ENCODE data around the gene SGK2. TPM values are rescaled to one million over a fixed set of nuclear protein-coding genes. Genes with fewer than 3 reads are reported as not detected.

SGK2 gene
- total RNA-seq, 5 donors from 2014 or later (not counting 1 experiment from before 2014, with no cell fraction given), result 0.73 to 2.0 (median 1.4) TPM

- Mint-ChIP-seq H3K36me3 (no peaks in the 10 kb centered on the region), H3K9me3 (no peaks in the 10 kb centered on the region), H3K27ac (no peak overlapping the region), H3K4me3 (no peak overlapping the region), H3K27me3 (no peaks in the 10 kb centered on the region), H3K4me1 (no peaks in the 10 kb centered on the region)
- Histone ChIP-seq H3K9me3 (no peaks in the 10 kb centered on the region), H3K4me1 (ENCODE audit: control insufficient read depth in 1 of 2, extremely low read depth in 1 of 2, insufficient read depth in 2 of 2, low read length in 2 of 2) (no peaks in the 10 kb centered on the region), H3K27ac (ENCODE audit: low read length) (no peak overlapping the region), H3K36me3 (ENCODE audit: control insufficient read depth in 2 of 2, extremely low read depth in 1 of 2, insufficient read depth in 1 of 2, low read length in 1 of 2) (no peaks in the 10 kb centered on the region), H3K4me3 (ENCODE audit: control insufficient read depth in 1 of 2, extremely low read depth in 1 of 2, low read length in 1 of 2) (no peak overlapping the region), H3K27me3 (replicated peaks in 1 of 2; ENCODE audit: control insufficient read depth in 2 of 2, extremely low read depth in 1 of 2, insufficient read depth in 2 of 2, low read length in 1 of 2) (peaks cover 0 to 7% of the 10 kb centered on the region in 2 experiments)
- 100% methylated on average over 1 of the region's 9 CpGs for WGBS (ENCODE audit: insufficient coverage)
- CTCF ChIA-PET, result no interaction called here
- POLR2A ChIA-PET, result no interaction called here
- DNase-seq (no peak), ATAC-seq (replicated peaks in 1 of 4) (no peak)
Measured at GRCh38 chr20:43567477-43567876, 8.7 kb downstream of the SGK2 start.

- Mint-ChIP-seq H3K9me3 (no peaks in the 10 kb centered on the region), H3K27me3 (no peaks in the 10 kb centered on the region), H3K4me3 (no peak overlapping the region), H3K36me3 (no peaks in the 10 kb centered on the region), H3K4me1 (no peaks in the 10 kb centered on the region), H3K27ac (no peak overlapping the region)
- H3K4me1 ChIP-seq (ENCODE audit: control insufficient read depth in 1 of 2, extremely low read depth in 1 of 2, insufficient read depth in 2 of 2, low read length in 2 of 2), result no peaks in the 10 kb centered on the region
- no peak overlapping the region for H3K27ac ChIP-seq (ENCODE audit: low read length)
- H3K36me3 ChIP-seq (ENCODE audit: control insufficient read depth in 2 of 2, extremely low read depth in 1 of 2, insufficient read depth in 1 of 2, low read length in 1 of 2), result no peaks in the 10 kb centered on the region
- peaks cover 0 to 7% of the 10 kb centered on the region in 2 experiments for H3K27me3 ChIP-seq (replicated peaks in 1 of 2; ENCODE audit: control insufficient read depth in 2 of 2, extremely low read depth in 1 of 2, insufficient read depth in 2 of 2, low read length in 1 of 2)
- ChIA-PET CTCF (no interaction called here), POLR2A (no interaction called here)
- H3K4me3 ChIP-seq (ENCODE audit: control insufficient read depth in 1 of 2, extremely low read depth in 1 of 2, low read length in 1 of 2), result no peak overlapping the region
- no peak for ATAC-seq (replicated peaks in 1 of 4)
- 90% methylated on average over 2 of the region's 4 CpGs for WGBS (ENCODE audit: insufficient coverage)
- H3K9me3 ChIP-seq, result no peaks in the 10 kb centered on the region
- no peak for DNase-seq
Measured at GRCh38 chr20:43568706-43569105, 9.9 kb downstream of the SGK2 start.

DNA sequence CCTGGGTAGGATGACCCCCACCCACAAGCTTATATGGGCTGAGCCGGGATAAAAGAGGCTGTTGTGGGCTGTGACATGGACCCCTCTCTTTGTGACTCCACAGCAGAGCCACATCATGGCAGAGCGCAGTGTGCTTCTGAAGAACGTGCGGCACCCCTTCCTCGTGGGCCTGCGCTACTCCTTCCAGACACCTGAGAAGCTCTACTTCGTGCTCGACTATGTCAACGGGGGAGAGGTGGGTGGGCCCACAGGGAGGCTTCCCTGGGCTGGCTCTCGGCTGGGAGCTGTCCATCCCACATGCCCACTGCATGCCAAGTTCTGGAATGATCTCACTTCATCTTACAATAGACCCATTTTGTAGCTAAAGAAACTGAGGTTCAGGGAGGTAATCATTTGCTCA is 10.5 kb downstream of the SGK2 start:
- no peak for DNase-seq
- Histone ChIP-seq H3K4me3 (ENCODE audit: control insufficient read depth in 1 of 2, extremely low read depth in 1 of 2, low read length in 1 of 2) (no peak overlapping the region), H3K27ac (ENCODE audit: low read length) (no peak overlapping the region), H3K4me1 (ENCODE audit: control insufficient read depth in 1 of 2, extremely low read depth in 1 of 2, insufficient read depth in 2 of 2, low read length in 2 of 2) (no peaks in the 10 kb centered on the region), H3K9me3 (no peaks in the 10 kb centered on the region), H3K27me3 (replicated peaks in 1 of 2; ENCODE audit: control insufficient read depth in 2 of 2, extremely low read depth in 1 of 2, insufficient read depth in 2 of 2, low read length in 1 of 2) (peaks cover 0 to 7% of the 10 kb centered on the region in 2 experiments), H3K36me3 (ENCODE audit: control insufficient read depth in 2 of 2, extremely low read depth in 1 of 2, insufficient read depth in 1 of 2, low read length in 1 of 2) (no peaks in the 10 kb centered on the region)
- no peak overlapping the region for H3K4me3 Mint-ChIP-seq
- WGBS (ENCODE audit: insufficient coverage), result no CpG with 5 or more reads among the region's 10 CpGs
- H3K27me3 Mint-ChIP-seq, result no peaks in the 10 kb centered on the region
- CTCF ChIA-PET, result no interaction called here
- H3K4me1 Mint-ChIP-seq, result no peaks in the 10 kb centered on the region
- no peak overlapping the region for H3K27ac Mint-ChIP-seq
- no peak for ATAC-seq (replicated peaks in 1 of 4)
- POLR2A ChIA-PET, result no interaction called here
- H3K9me3 Mint-ChIP-seq, result no peaks in the 10 kb centered on the region
- H3K36me3 Mint-ChIP-seq, result no peaks in the 10 kb centered on the region

GRCh38 chr20:43570496-43570895 is 11.7 kb downstream of the SGK2 start:
- no peak for DNase-seq
- H3K4me1 ChIP-seq (ENCODE audit: control insufficient read depth in 1 of 2, extremely low read depth in 1 of 2, insufficient read depth in 2 of 2, low read length in 2 of 2), result no peaks in the 10 kb centered on the region
- no peak for ATAC-seq (replicated peaks in 1 of 4)
- Mint-ChIP-seq H3K4me1 (no peaks in the 10 kb centered on the region), H3K27ac (no peak overlapping the region), H3K9me3 (no peaks in the 10 kb centered on the region), H3K4me3 (no peak overlapping the region), H3K27me3 (no peaks in the 10 kb centered on the region), H3K36me3 (no peaks in the 10 kb centered on the region)
- no peak overlapping the region for H3K4me3 ChIP-seq (ENCODE audit: control insufficient read depth in 1 of 2, extremely low read depth in 1 of 2, low read length in 1 of 2)
- ChIA-PET POLR2A (no interaction called here), CTCF (no interaction called here)
- H3K36me3 ChIP-seq (ENCODE audit: control insufficient read depth in 2 of 2, extremely low read depth in 1 of 2, insufficient read depth in 1 of 2, low read length in 1 of 2), result no peaks in the 10 kb centered on the region
- no CpG with 5 or more reads among the region's 10 CpGs for WGBS (ENCODE audit: insufficient coverage)
- no peaks in the 10 kb centered on the region for H3K9me3 ChIP-seq
- H3K27me3 ChIP-seq (replicated peaks in 1 of 2; ENCODE audit: control insufficient read depth in 2 of 2, extremely low read depth in 1 of 2, insufficient read depth in 2 of 2, low read length in 1 of 2), result peaks cover 0 to 7% of the 10 kb centered on the region in 2 experiments
- H3K27ac ChIP-seq (ENCODE audit: low read length), result no peak overlapping the region

GRCh38 chr20:43571310-43571709 is 12.5 kb downstream of the SGK2 start:
- 67% methylated on average over 1 of the region's 3 CpGs for WGBS (ENCODE audit: insufficient coverage)
- H3K4me1 ChIP-seq (ENCODE audit: control insufficient read depth in 1 of 2, extremely low read depth in 1 of 2, insufficient read depth in 2 of 2, low read length in 2 of 2), result no peaks in the 10 kb centered on the region
- DNase-seq, result no peak
- peaks cover 0 to 3% of the 10 kb centered on the region in 2 experiments for H3K27me3 ChIP-seq (replicated peaks in 1 of 2; ENCODE audit: control insufficient read depth in 2 of 2, extremely low read depth in 1 of 2, insufficient read depth in 2 of 2, low read length in 1 of 2)
- no peaks in the 10 kb centered on the region for H3K9me3 ChIP-seq
- CTCF ChIA-PET, result no interaction called here
- no peaks in the 10 kb centered on the region for H3K4me1 Mint-ChIP-seq
- H3K36me3 ChIP-seq (ENCODE audit: control insufficient read depth in 2 of 2, extremely low read depth in 1 of 2, insufficient read depth in 1 of 2, low read length in 1 of 2), result no peaks in the 10 kb centered on the region
- POLR2A ChIA-PET, result no interaction called here
- H3K27me3 Mint-ChIP-seq, result no peaks in the 10 kb centered on the region
- no peak for ATAC-seq (replicated peaks in 1 of 4)
- H3K9me3 Mint-ChIP-seq, result no peaks in the 10 kb centered on the region
- H3K4me3 ChIP-seq (ENCODE audit: control insufficient read depth in 1 of 2, extremely low read depth in 1 of 2, low read length in 1 of 2), result no peak overlapping the region
- no peak overlapping the region for H3K27ac Mint-ChIP-seq
- no peak overlapping the region for H3K4me3 Mint-ChIP-seq
- H3K36me3 Mint-ChIP-seq, result no peaks in the 10 kb centered on the region
- no peak overlapping the region for H3K27ac ChIP-seq (ENCODE audit: low read length)

- no peaks in the 10 kb centered on the region for H3K27me3 Mint-ChIP-seq
- H3K4me3 Mint-ChIP-seq, result no peak overlapping the region
- Histone ChIP-seq H3K4me1 (ENCODE audit: control insufficient read depth in 1 of 2, extremely low read depth in 1 of 2, insufficient read depth in 2 of 2, low read length in 2 of 2) (no peaks in the 10 kb centered on the region), H3K36me3 (ENCODE audit: control insufficient read depth in 2 of 2, extremely low read depth in 1 of 2, insufficient read depth in 1 of 2, low read length in 1 of 2) (no peaks in the 10 kb centered on the region), H3K4me3 (ENCODE audit: control insufficient read depth in 1 of 2, extremely low read depth in 1 of 2, low read length in 1 of 2) (no peak overlapping the region), H3K27ac (ENCODE audit: low read length) (no peak overlapping the region), H3K27me3 (replicated peaks in 1 of 2; ENCODE audit: control insufficient read depth in 2 of 2, extremely low read depth in 1 of 2, insufficient read depth in 2 of 2, low read length in 1 of 2) (peaks cover 0 to 6% of the 10 kb centered on the region in 2 experiments), H3K9me3 (no peaks in the 10 kb centered on the region)
- 92% methylated on average over 2 of the region's 6 CpGs for WGBS (ENCODE audit: insufficient coverage)
- ChIA-PET CTCF (no interaction called here), POLR2A (no interaction called here)
- no peaks in the 10 kb centered on the region for H3K4me1 Mint-ChIP-seq
- ATAC-seq (replicated peaks in 1 of 4) (no peak), DNase-seq (no peak)
- no peaks in the 10 kb centered on the region for H3K36me3 Mint-ChIP-seq
- H3K27ac Mint-ChIP-seq, result no peak overlapping the region
- H3K9me3 Mint-ChIP-seq, result no peaks in the 10 kb centered on the region
Measured at GRCh38 chr20:43571771-43572170, 12.9 kb downstream of the SGK2 start.

GRCh38 chr20:43572891-43573290 is 14.1 kb downstream of the SGK2 start:
- Histone ChIP-seq H3K4me1 (ENCODE audit: control insufficient read depth in 1 of 2, extremely low read depth in 1 of 2, insufficient read depth in 2 of 2, low read length in 2 of 2) (no peaks in the 10 kb centered on the region), H3K36me3 (ENCODE audit: control insufficient read depth in 2 of 2, extremely low read depth in 1 of 2, insufficient read depth in 1 of 2, low read length in 1 of 2) (no peaks in the 10 kb centered on the region), H3K27me3 (replicated peaks in 1 of 2; ENCODE audit: control insufficient read depth in 2 of 2, extremely low read depth in 1 of 2, insufficient read depth in 2 of 2, low read length in 1 of 2) (peaks cover 0 to 6% of the 10 kb centered on the region in 2 experiments), H3K27ac (ENCODE audit: low read length) (no peak overlapping the region), H3K4me3 (ENCODE audit: control insufficient read depth in 1 of 2, extremely low read depth in 1 of 2, low read length in 1 of 2) (no peak overlapping the region), H3K9me3 (no peaks in the 10 kb centered on the region)
- WGBS (ENCODE audit: insufficient coverage), result 88% methylated on average over 8 of the region's 8 CpGs
- POLR2A ChIA-PET, result no interaction called here
- Mint-ChIP-seq H3K4me3 (no peak overlapping the region), H3K27me3 (no peaks in the 10 kb centered on the region), H3K4me1 (no peaks in the 10 kb centered on the region), H3K9me3 (no peaks in the 10 kb centered on the region), H3K36me3 (no peaks in the 10 kb centered on the region), H3K27ac (no peak overlapping the region)
- CTCF ChIA-PET, result no interaction called here
- no peak for DNase-seq
- no peak for ATAC-seq (replicated peaks in 1 of 4)
